GM18873 (cell line): ENCODE measurements around the gene EZH2.

Experiments used
- ATAC-seq: cut with Tn5 transposase; IDR thresholded peaks from one replicate; pipeline ENCODE4 v1.9.1; 2021; ENCODE audit warnings: mild to moderate bottlenecking, moderate library complexity, moderate number of reproducible peaks; ENCODE audit not compliant: unreplicated experiment, low FRiP score

EZH2 gene

GRCh38 chr7:148814922-148815559 lies 69.0 kb downstream of the EZH2 start:
- no peak for ATAC-seq

GRCh38 chr7:148813890-148814289 lies 70.2 kb downstream of the EZH2 start:
- no peak for ATAC-seq

GRCh38 chr7:148811892-148812291 lies 72.2 kb downstream of the EZH2 start:
- no peak for ATAC-seq

- ATAC-seq = no peak
These were observed 74.2 kb downstream of the EZH2 start for GRCh38 chr7:148809856-148810255.

- no peak for ATAC-seq
These were observed 76.7 kb downstream of the EZH2 start for GRCh38 chr7:148807436-148807835.

GRCh38 chr7:148806187-148806586 lies 77.9 kb downstream of the EZH2 start:
- ATAC-seq = no peak

GRCh38 chr7:148804343-148805235 lies 79.5 kb downstream of the EZH2 start:
- ATAC-seq = no peak

- ATAC-seq = no peak
These were observed 81.0 kb downstream of the EZH2 start for GRCh38 chr7:148803094-148803493.

GRCh38 chr7:148802101-148802493 lies 82.0 kb downstream of the EZH2 start:
- no peak for ATAC-seq

- ATAC-seq = no peak
These were observed 83.4 kb downstream of the EZH2 start for GRCh38 chr7:148800677-148801076.

- no peak for ATAC-seq
These were observed 84.1 kb downstream of the EZH2 start for GRCh38 chr7:148799893-148800555.

- no peak for ATAC-seq
These were observed 87.2 kb downstream of the EZH2 start for GRCh38 chr7:148796841-148797240.

- ATAC-seq = no peak
These were observed 89.6 kb downstream of the EZH2 start for GRCh38 chr7:148794476-148794875.

GRCh38 chr7:148793590-148793989 lies 90.5 kb downstream of the EZH2 start:
- ATAC-seq = no peak

GRCh38 chr7:148791546-148791945 lies 92.5 kb downstream of the EZH2 start:
- ATAC-seq = no peak

GRCh38 chr7:148790850-148791249 lies 93.2 kb downstream of the EZH2 start:
- no peak for ATAC-seq

- no peak for ATAC-seq
These were observed 93.9 kb downstream of the EZH2 start for GRCh38 chr7:148790131-148790726.

- no peak for ATAC-seq
These were observed 94.9 kb downstream of the EZH2 start for GRCh38 chr7:148789220-148789619.

GRCh38 chr7:148787571-148788295 lies 96.4 kb downstream of the EZH2 start:
- no peak for ATAC-seq

GRCh38 chr7:148783801-148784527 lies 100.1 kb downstream of the EZH2 start:
- ATAC-seq = no peak
